LNCaP clone FGC (cell line): Measurements from ENCODE around the gene UNC50.

Experiments used
- DNase-seq: peaks from one replicate; pipeline ENCODE4 v3.0.0-alpha.2; 2011; ENCODE audit warnings: low read depth
- H3K4me3 ChIP-seq: 2 replicates; pipeline ENCODE4 v1.5.1; 2011; ENCODE audit warnings: mild to moderate bottlenecking, low read depth, low read length, control low read depth
- TF ChIP-seq, protein P1 (sequence below): IDR thresholded peaks from 2 replicates; pipeline ENCODE4 v1.5.1; 2012; ENCODE audit warnings: mild to moderate bottlenecking; ENCODE audit not compliant: control insufficient read depth, insufficient read depth; ENCODE audit errors: extremely low read depth

UNC50 gene

DNA sequence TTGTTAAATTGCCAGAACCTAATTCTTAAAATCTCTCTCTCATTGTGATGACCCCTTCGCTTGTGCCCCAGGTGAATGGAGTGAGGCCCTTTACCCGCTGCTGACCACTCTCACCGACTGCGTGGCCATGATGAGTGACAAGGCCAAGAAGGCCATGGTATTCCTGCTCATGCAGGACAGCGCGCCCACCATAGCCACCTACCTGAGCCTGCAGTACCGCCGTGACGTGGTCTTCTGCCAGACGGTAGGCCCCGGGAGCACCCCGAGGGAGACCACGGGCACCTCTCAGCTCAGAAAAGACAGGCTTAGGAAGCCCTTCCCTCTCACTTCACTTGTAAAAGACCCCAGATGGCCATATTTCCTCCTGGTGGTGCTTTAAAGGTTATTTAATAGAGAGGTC is 45.0 kb upstream of the UNC50 start:
- no peak overlapping the region for H3K4me3 ChIP-seq
- no peak for DNase-seq
- TF ChIP-seq, protein P1, sequence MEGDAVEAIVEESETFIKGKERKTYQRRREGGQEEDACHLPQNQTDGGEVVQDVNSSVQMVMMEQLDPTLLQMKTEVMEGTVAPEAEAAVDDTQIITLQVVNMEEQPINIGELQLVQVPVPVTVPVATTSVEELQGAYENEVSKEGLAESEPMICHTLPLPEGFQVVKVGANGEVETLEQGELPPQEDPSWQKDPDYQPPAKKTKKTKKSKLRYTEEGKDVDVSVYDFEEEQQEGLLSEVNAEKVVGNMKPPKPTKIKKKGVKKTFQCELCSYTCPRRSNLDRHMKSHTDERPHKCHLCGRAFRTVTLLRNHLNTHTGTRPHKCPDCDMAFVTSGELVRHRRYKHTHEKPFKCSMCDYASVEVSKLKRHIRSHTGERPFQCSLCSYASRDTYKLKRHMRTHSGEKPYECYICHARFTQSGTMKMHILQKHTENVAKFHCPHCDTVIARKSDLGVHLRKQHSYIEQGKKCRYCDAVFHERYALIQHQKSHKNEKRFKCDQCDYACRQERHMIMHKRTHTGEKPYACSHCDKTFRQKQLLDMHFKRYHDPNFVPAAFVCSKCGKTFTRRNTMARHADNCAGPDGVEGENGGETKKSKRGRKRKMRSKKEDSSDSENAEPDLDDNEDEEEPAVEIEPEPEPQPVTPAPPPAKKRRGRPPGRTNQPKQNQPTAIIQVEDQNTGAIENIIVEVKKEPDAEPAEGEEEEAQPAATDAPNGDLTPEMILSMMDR, result no peak

DNA sequence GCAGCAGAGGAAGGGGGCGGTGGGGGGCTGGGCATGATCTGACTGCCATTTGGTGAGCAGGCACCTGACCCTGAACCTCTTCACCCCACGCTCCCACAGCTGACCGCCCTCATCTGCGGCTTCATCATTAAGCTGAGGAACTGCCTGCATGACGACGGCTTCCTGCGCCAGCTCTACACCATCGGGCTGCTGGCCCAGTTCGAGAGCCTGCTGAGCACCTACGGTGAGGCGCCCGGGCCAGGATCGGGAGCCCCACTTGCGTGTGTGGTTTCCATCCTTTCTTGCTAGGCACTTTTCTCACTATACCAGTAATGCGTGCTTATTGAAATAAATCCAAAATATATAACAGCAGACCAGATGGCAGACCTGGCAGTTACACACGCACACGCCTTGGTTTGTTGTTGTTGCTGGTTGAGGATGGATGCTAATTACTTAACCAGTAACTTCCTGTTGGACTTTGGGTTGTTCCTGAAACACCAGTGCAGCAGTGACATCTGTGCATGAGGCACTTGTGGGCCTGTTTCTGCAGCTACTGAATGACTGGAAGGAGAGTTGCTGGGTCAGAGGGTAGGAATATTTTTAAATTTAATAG is 43.8 kb upstream of the UNC50 start:
- TF ChIP-seq, protein P1, result no peak
- H3K4me3 ChIP-seq, result no peak overlapping the region
- DNase-seq, result no peak

DNA sequence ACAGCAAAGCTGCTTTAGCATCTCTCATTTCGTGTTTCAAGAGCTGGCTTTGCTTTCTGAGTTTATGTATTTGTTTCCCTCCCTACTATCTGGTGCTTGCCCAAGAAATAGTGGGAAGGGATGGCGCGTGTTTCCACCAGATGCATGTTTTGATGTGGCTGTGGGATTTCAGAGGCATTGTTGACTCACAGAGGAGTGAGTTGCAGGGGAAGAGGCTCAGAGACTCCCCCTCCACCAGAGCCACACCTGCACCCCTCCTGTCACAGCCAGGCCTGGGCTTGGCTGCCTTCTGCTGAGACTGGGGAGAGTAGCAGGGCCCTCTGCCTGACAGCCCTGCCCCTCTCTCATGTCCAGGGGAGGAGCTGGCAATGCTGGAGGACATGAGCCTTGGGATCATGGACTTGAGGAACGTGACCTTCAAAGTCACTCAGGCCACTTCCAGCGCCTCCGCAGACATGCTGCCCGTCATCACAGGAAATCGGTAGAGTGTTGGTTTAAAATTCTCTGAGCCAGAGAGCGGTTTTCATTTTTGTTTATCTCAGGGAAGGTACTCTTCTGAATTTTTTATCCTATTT is 43.0 kb upstream of the UNC50 start:
- TF ChIP-seq, protein P1, result no peak
- no peak overlapping the region for H3K4me3 ChIP-seq
- no peak for DNase-seq

- DNase-seq, result no peak
- H3K4me3 ChIP-seq, result no peak overlapping the region
- TF ChIP-seq, protein P1, result no peak
These were observed 42.4 kb upstream of the UNC50 start for GRCh38 chr2:98565941-98566340.

GRCh38 chr2:98568161-98568956 is 40.0 kb upstream of the UNC50 start:
- TF ChIP-seq, protein P1, result no peak
- DNase-seq, result no peak
- H3K4me3 ChIP-seq, result no peak overlapping the region

DNA sequence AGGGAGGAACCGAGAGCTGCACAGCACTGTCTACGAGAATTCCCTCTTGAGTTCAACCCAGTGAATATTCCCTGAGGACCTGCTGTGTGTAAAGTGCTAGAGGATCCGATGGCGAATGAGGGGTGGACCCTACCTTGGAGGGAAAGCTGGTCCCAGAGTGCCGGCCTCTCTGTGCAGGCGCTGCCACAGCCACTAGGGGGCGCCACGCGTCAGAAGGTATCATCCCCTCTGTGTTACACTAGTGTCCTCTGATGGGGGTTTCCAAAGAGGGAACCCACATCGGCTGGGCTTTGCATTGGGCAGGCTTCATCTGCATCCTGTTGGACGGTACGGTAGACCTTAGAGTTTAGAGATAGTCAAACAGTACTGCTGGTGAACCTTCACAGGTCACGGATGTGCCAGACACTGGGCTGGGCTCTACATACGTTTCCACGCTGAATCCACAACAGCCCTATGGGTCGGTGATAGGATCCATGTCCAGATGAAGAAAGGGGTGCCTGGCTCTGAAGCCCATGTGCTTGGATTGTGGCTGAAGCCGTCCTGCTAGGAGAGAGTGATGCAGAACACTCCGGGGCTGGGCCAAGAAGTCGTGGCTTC is 39.1 kb upstream of the UNC50 start:
- H3K4me3 ChIP-seq, result no peak overlapping the region
- TF ChIP-seq, protein P1, result peak; percentile 79
- no peak for DNase-seq
